ENCODE data around the gene MET.

The MET gene

DNA sequence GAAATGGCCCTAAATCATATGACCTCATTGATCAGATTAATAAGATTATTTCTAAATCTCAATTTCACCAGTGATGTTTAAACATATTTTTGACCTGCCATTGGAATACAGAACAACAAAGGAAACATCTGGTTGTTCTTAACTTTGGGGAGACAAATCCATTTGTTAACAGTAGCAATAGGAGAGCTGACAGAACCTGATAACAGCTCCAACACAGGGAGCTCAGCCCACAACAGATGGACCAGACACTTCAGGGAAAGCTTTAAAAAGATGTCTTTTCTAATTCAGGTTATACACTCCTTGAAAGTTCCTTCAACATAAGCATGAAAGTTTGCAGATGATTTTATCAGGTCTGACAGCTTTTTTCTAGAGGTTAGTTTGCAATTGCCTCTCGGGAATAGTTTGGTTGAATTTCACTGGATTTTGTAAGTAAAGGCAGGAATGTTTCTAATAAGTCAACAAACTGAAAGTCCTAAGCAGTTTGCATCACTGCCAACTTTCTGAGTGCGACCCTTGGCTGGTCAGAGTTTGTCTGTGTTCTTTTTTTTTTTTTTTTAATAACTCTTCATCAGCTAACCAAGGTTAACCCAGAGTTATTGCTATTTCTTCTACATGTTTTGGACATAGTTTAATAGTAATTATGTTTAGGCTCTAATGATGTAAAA, 6.5 kb upstream of the MET start:
- no peak for DNase-seq (ENCODE audit: low spot score)

DNA sequence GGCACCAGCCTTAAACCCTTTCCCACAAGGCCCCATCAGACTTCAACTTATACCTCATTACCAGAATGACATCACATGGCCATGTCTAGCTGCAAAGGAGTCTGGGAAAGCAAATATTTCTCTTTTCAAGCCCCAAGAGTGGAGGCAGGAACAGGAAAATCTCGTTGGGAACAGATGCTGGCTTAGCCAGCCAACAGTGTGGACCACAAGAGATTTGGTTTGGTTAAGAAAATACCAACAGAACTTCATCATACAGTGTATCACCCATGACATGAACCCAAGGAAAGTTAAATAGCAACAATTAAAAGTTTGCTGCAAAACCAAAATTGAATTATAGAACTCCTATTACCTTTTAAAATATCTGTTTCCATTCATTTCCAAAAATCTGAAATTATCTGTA, 2.2 kb upstream of the MET start:
- no peak for DNase-seq (ENCODE audit: low spot score)

DNA sequence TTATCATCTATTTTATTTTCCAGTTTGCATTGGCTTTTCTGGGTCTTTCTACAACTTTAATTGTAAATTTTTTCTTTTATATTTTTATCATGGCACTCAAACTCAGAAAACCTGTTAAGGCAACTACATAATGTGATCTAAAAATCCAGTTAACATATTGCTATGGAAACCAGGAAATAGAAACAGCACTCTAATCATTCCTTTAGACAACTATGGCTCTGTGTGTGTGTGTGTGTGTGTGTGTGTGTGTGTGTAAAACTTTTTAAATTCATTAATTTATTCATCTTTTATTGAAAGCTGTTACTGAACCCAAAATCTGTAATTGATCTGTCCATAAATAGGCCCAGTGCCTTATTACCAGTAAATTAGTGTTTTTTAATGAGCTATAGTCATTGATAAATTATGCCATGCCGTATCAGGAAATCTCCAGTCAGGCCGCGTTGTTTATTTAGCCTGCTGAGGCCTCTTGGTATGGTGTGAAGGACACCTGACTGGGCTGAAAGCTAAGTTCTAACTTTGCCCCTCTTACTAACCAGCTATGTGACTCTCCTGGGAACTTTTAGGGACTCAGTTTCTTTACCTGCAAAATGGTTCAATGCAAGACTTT, 1.5 kb upstream of the MET start:
- peak; percentile 63 for DNase-seq (ENCODE audit: low spot score)

DNA sequence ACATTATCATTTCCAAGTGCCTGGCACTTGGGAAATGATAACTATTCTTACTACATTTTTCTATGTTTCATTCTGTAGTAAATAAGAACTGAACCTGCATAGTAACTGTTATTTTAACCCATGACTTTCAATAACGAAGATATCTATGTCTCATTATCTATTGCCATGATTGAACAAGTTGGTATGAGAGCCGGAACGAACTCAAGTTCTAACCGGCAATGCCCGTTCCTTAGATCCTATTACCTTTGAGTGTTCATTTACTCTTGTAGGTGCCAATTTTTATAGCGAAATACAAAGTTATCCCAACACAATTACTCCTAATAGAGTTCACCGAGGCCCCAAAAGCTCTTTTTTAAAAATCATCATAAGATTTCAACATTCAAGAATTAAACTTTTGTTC, 885 bp upstream of the MET start:
- no peak for DNase-seq (ENCODE audit: low spot score)

DNA sequence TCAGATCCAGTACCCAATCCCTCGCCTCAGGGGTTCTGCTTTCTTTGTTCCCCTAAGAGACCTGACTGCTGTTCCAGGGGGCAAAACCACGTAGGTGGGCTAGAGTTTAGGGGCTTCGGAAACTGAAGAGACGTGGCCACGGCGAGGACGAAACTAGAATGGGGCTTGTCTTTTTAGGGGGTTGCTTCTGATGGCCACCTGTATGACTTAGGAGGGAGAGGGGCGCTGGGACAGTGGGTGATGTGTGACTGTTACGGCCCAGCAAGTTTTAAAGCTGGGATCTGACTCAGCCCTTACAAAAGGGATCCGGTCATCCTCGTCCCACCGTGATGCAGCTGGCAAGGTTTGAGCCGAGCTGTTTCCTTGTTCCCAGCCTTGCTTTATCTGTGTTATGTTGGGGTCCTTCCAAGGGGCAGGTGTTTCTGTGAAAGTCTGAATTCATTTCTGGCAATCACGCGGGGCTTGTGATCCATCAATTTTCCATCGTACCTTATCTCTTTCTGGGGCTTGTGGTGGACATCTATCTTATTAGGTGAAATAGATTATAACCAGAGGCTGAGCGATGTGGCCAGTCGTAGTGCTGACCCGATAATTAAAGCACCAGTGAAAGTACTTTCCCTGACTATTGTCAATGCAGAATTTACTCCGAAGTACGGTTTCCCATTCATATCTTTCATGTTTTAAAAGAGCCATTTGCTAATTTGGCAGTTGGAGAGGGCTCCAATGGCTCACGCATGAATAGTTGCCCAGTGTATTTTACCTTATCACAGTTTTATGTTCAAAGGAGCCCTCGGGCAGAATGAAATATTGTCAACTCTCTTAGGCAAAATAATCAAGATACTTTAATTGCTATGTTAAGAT, 830 bp downstream of the MET start:
- peak; percentile 91 for DNase-seq (ENCODE audit: low spot score)

DNA sequence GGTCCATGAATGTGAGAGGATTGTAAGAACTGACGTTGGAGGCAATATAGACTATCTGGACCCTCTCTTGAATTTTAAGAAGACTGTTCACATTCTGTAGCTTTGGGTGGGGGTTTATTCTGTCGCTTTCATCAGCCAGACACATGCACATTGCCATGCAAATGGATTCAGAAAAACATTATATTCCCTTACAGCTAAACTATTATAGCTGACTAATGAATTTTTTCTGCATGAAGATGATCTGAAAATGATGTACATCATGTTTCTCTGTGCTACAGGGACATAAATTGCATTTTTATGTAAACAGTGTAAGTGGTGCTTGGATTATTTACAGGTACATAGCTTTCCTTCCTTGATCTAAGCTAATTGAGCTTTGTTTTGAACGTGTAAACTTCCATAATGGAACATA, 1.5 kb downstream of the MET start:
- no peak for DNase-seq (ENCODE audit: low spot score)

DNA sequence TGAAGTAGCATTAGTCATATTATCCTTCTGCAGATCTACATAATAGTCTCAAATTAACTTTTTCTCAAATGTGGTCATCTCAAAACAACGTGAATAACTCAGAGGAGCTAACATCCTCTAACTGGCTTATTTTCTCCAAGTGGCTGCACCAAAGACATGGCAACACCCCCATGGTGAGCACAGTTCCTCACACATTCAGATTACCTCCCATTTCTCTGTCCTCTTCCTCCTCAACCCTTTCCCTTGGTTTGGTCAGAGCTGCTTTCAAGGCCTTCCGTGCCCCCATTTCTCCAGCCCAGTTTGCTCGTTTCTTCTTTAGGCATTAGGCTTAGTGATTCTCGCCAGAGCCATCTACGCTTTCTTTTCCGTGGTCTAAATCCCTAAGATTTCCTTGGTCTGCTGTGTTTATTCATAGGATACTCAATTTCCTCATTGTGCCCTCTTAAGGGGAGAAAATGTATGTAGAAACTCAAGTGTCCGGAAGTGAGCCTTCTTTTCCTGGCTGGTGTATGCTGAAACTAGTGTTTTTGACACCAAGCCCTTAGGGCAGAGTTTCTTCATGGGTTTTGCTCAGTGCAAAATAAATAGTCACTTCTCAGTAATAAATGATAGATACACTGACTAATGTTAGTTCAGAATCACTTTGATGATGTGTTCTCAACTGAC, 2.6 kb downstream of the MET start:
- peak; percentile 81 for DNase-seq (ENCODE audit: low spot score)

DNA sequence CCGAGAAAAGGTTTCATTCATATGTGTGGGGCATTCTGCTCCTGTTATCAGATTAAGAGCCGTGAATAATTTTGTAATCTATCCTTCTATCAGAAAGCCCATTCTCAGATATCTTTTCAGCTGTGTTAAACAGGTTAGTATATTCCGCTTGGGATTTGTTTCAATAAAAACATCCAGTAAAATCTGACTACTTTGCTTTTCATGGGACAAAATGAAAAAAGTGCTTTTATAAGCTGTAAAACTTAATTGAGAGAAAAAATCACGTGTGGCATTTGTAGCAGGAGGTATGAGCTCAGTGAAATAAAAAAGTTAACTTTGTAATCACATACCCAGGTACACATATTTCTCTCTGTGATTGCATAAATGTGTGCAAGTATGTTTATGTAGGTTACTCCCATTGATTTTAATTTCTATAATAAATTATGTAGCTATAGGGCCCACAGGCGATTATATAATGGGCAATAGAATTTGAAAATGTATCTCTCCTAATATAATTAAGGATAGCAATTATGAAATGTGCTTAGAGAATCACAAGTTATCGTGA, 3.9 kb downstream of the MET start:
- DNase-seq (ENCODE audit: low spot score), result no peak

DNA sequence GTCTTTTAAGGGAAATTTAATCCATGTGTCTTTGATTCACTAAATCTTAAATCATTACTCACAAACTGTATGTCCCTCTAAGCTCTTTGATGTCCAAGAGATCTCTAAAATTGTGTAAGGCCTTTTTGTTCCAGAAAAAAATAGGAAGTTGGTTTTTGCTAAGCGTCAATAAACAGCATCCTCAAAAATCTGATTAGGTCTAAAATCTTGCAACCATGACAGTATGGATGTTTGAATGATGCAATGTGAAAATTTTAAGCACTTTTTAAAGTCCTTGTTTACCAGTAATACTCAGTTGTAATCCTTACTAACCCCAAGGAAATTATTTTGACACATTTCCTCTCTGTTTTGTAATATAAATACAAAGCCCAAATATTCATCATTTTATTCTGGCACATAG, 6.8 kb downstream of the MET start:
- no peak for DNase-seq (ENCODE audit: low spot score)

DNA sequence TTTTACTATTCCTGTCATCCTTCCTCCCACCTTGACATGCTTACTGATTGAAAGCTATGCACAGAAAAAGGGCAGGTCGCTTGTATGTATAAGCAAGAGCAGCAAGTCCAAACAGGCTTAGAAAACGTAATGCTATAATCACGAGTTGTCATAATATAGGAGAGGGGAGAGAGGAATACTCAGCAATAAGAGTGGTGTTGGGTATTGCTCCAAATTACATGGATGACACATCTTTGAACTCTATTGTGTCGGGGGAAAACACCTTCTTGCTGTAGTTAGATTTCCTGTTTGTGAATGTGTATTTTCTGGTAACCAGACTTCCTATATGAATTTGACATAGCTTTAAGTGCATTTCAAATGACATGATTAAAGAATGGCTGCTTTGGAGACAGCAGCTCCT, 7.5 kb downstream of the MET start:
- peak; percentile 54 for DNase-seq (ENCODE audit: low spot score)

DNA sequence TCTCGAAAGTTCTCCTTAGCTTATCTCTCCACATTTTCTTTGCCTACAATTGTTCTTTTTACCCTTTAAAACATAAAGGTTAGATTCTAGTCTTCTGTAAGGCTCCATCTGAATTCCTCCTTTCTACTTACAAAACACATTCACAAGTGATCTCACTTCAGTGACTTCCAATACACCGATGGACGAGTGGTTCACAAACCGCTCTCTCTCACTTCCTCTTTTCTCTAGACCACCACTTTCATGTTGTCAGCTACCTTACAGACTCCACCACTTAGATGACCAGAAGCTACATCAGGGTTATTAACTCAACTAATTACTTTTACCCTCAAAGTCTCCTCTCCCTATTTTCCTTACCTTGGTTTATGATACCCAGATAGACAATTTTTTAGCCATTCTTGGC, 11.8 kb downstream of the MET start:
- DNase-seq (ENCODE audit: low spot score), result no peak

DNA sequence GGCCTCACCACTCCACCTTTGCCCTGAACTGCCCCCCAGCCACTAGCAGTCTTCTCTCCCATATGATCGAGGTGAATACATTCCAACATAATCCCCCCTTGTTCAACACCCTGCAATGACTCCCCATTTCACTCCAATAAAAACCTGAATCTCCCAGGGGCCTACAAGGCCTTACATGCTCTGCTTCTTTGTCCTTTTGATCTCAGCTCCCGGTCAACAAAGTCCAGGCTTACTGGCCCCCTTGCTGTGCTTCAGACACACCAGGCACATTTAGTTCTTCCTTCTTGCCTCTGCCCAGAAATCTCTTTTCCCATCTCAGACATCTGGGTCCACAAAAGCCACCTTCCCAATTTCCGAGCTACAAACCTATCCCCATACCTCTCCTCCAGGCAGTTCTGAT, 14.0 kb downstream of the MET start:
- no peak for DNase-seq (ENCODE audit: low spot score)

DNA sequence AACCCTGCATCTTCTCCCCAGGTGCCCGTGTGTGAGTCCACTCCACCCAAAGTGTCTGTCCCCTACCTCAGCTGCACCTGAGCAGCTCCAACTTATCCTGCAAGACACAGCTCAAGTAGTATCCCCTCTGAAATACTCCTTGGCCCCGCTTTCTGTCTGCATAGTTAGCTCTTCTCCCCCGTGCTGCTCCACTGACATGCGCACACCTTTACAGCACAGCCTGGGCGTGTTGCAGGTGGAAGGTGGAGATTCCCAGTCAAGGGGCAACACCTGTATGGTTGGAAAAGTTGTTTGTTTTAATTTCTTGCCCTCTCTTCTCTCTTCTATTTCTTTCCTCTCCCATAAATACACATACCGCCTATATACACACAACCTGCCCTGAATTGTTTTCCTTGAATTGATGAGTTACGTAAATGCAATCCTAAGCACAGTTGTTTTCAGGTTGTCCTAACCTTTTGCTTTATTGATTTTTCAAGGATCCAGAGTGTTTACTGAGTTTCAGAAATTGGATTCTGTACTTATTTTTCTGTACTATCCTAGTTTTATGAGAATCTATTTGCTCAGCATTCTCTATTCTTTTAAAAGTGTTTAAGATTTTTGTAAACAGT, 14.9 kb downstream of the MET start:
- DNase-seq (ENCODE audit: low spot score), result no peak

DNA sequence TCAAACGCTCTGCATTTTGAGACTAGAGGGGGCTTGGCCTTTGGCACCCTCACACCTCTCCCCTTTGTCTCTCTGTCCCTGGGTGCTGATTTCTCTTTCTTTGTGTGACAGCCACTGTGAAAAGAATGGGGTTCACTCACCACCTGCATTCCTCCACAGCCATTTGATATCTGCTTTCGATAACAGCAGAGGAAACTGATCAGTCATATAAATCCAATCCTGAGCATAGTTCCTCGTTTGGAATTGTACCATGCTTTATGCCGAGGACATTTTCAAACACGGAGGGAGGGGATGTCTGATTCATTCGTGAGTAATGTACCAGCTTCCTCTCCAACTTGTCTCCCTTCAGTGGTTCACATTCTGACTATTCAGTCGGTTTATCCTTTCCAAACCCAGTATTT, 15.8 kb downstream of the MET start:
- DNase-seq (ENCODE audit: low spot score), result peak; percentile 90

DNA sequence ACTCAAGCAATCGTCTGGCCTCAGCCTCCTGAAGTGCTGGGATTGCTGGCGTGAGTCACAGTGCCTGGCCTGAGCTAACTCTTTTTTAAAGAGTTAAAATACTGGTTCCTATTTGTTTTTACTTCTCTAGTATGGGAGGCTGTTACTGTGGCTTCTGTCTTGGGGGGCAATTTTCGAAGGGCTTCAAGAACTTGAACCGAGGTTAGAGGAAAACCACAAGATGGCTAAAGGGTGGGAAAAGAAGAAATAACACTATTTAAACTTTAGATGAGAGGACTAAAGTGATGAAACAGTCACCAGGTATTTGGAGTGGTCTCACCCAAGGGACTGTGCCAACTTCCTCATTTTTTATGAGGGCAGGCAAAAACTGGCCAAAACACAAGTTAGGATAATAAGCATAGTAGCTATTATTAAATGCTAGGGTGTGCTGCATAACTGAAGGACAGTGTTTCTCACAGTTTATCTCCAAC, 17.8 kb downstream of the MET start:
- peak; percentile 84 for DNase-seq (ENCODE audit: low spot score)

DNA sequence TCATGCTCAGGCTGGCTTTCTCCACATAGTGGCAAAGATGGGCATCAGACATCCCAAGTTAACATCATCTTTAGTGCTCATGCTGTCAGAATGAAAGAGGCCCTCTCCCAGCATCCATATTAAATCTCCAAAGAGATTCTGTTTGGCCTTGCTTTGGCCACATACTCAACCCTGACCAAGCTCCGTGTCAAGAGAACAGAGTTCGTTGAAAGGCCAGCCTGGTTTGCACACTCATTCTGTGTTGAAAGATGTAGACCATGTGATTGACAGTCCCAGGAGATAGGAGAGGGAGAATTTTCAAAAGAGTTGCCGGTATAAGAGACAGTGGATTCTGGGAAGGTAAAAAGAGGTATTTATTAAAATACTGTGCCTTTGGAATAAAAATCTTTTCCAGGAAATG, 19.7 kb downstream of the MET start:
- peak; percentile 58 for DNase-seq (ENCODE audit: low spot score)

DNA sequence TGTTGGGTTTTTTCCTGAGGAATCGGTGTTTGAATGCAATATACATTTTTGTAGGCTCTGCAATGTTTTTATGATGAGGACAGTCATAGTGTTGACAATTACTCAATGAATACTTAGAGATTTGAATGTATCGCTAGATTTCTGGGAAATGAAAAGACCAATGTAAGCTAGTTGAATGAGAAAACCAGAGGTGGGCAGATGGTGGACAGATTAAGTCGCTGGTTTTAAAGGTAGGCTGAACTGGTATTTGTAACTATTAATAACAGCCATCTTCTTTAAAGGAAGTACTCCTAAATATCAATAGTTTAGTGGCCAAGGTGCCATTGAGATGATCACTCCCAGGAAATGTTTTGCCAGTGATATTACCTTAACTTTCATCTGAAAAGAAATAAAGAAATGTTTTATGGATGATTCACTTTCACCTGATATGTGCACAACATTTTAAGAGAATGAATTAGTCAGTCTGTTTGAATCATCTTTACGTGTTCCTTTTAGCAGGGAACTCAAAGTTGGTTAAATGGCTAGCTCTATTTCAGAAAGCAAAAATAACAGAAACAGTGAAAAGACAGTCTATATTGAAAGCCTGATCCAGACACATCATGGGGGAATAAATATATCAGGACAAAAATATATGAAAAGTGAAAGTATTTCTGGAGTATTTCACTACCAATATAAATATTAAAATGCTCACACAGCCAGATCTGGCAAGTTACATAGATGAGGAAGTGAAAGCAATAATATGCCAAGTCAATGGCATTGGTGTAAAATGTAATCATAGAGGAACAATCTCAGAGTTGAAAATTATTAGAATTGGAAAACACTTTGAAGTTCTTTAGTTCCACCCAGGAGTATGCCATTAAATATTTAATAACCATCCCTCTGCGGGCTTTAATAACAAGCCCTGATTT, 20.7 kb downstream of the MET start:
- DNase-seq (ENCODE audit: low spot score), result peak; percentile 92

DNA sequence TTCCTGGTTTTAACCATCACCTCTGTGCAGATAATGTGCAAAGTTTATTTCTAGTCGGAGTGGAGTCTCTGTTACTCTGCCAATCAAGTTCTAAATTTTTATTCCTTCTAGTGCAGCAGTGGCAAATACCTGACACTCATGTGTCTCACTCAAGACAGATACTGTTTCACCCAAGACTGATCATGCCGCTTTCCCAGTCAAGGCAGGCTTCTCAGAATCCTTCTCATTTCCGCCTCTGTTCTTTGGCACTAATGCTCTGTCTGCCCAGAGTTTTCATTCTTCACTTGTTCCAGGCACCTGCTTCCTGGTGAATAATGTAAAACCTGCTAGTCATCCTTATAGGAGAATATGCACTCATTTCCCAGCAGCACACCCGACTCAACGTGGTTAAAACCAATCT, 24.7 kb downstream of the MET start:
- DNase-seq (ENCODE audit: low spot score), result no peak

DNA sequence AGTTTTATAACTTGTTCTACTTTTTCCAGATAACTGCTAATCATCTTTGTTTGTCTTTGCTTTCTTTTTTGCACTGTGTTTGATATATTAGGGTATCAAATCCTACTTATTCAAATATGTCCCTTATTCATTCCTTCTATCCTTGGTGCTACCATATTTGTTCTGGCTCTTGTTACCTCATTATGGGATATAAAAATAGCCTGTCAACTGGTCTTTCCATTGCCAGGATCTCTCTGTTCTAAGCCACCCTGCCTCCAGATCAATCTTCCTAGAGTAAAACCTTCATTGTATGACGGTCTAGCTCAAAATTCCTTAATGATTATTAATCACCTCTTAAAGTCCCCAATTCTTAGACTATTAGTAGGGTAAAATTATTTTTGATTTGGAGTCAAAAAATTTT, 25.2 kb downstream of the MET start:
- no peak for DNase-seq (ENCODE audit: low spot score)

DNA sequence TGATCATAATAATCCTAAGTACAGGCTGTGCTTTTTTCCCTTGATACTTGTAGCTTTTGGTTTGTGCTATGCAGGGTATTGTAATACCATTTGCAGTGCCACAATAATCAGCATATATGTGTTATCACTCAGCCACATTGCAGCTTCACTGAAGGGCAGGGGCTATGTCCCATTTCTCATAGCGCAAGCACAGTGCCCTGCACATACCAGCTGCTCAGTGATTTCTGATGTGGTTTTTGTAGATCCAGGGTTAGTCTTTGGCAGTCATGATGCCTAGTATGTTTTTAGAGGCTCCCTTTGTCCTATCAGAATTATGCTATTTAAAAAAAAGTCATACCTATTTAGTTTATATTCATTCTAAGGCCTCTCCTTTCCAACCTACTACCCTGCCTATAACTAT, 25.8 kb downstream of the MET start:
- DNase-seq (ENCODE audit: low spot score), result peak; percentile 63

DNA sequence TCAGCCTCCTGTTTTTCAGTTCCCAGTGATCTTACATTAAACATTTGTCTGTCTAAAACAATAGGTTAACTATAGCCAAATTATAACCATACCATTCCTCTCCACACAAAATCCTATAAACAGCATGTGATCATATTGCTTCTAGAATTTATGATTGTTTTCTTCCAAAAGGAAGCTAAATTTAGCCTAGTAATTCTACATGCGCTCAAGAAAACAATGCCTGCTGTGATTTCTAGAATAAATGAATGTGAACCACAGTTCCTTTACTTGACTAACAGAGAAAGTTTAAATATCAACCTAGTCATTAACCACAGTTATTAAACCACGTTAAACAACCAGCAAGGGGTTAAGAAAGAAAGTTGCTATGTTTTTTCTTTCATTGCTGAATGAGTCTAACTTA, 26.4 kb downstream of the MET start:
- no peak for DNase-seq (ENCODE audit: low spot score)

Data from kidney tubule cell (primary cell).